Panc1 (cell line): ENCODE measurements around the gene TECR. TPM values are rescaled to one million over a fixed set of nuclear protein-coding genes. Genes with fewer than 3 reads are reported as not detected.

ENCODE experiments used
- ATAC-seq: fragments of 200-7000 bp; cut with Tn5 transposase; 2 replicates; pipeline ENCODE4 v1.9.1; 2020; ENCODE audit warnings: mild to moderate bottlenecking, moderate library complexity
- BruUV-seq: library from RNA; stranded (reverse); fragments of 400-500 nt; replicated peaks from 2 replicates; lab custom pipeline; 2021; lab: Mats Ljungman, UMichigan
- CTCF ChIA-PET: fragments of 300-600 bp; sonication (Branson Sonifier 250); formaldehyde crosslinking; loops from one replicate; lab custom pipeline; 2022; ENCODE audit warnings: antibody characterized with exemption; lab: Charles Lee
- POLR2A ChIA-PET: fragments of 300-600 bp; sonication (Branson Sonifier 250); formaldehyde crosslinking; loops from one replicate; lab custom pipeline; 2022; ENCODE audit warnings: antibody characterized with exemption; lab: Charles Lee
- DNase-seq: peaks from one replicate; pipeline ENCODE4 v3.0.0-alpha.2; 2010; ENCODE audit warnings: low read depth, low spot score
- H3K27ac ChIP-seq: 2 replicates; pipeline ENCODE4 v1.5.1; 2011; ENCODE audit warnings: mild to moderate bottlenecking, low read length, inconsistent platforms
- H3K27me3 ChIP-seq: fragments of 200-500 bp; sonication (Bioruptor generic); 2 replicates; pipeline ENCODE4 v1.6.0; 2014; ENCODE audit warnings: low read length, inconsistent platforms; ENCODE audit not compliant: control insufficient read depth, insufficient read depth
- H3K36me3 ChIP-seq: fragments of 200-500 bp; sonication (Bioruptor generic); 2 replicates; pipeline ENCODE4 v1.5.1; 2014; ENCODE audit warnings: inconsistent platforms, mild to moderate bottlenecking, low read length, moderate library complexity; ENCODE audit not compliant: control insufficient read depth, insufficient read depth
- H3K4me1 ChIP-seq: 2 replicates; pipeline ENCODE4 v1.5.1; 2011; ENCODE audit warnings: inconsistent platforms, mild to moderate bottlenecking, low read length, moderate library complexity; ENCODE audit not compliant: control insufficient read depth, insufficient read depth
- H3K4me3 ChIP-seq, 2 experiments: 2 replicates each; pipeline ENCODE4 v1.5.1; 2011 to 2012; ENCODE audit warnings: low read depth in 2 of 2, low read length in 2 of 2, mild to moderate bottlenecking in 2 of 2, inconsistent platforms in 1 of 2, moderate library complexity in 1 of 2
- H3K9me3 ChIP-seq: fragments of 200-500 bp; sonication (Bioruptor generic); 2 replicates; pipeline ENCODE4 v1.5.1; 2014; ENCODE audit warnings: low read depth, mild to moderate bottlenecking, inconsistent platforms, low read length, moderate library complexity; ENCODE audit not compliant: control insufficient read depth, insufficient read depth
- POLR2AphosphoS5 ChIP-seq: IDR thresholded peaks from 2 replicates; pipeline ENCODE4 v1.6.1; 2012; ENCODE audit warnings: mild to moderate bottlenecking, low read depth, low read length, moderate library complexity
- SIN3A ChIP-seq: IDR thresholded peaks from 2 replicates; pipeline ENCODE4 v1.6.1; 2012; ENCODE audit warnings: low read depth, mild to moderate bottlenecking, low read length, moderate library complexity, borderline replicate concordance; ENCODE audit not compliant: insufficient read depth
- TCF7L2 ChIP-seq: IDR thresholded peaks from 2 replicates; pipeline ENCODE4 v1.6.1; 2011; ENCODE audit warnings: mild to moderate bottlenecking, low read depth, low read length, inconsistent platforms
- in situ Hi-C: cut with HindIII; loops from 2 replicates; pipeline ENCODE4 v1.10.0; 2016; ENCODE audit warnings: low sequenced_read_pairs, low pct_unique_long_range_greater_than_20kb
- intact Hi-C: fragments of 100-400 bp; cut with micrococcal nuclease; formaldehyde crosslinking; loops from one replicate; pipeline ENCODE4 v1.10.0; 2022; ENCODE audit not compliant: unreplicated experiment
- total RNA-seq: library from RNA; stranded (reverse); gene quantifications from one replicate; pipeline ENCODE4 v1.2.1, GENCODE V29; 2021; ENCODE audit not compliant: unreplicated experiment
- TF ChIP-seq, protein P1 (sequence below), 2 experiments: IDR thresholded peaks; 2 replicates each; pipeline ENCODE4 v1.6.1; 2011 to 2012; ENCODE audit warnings: low read depth in 2 of 2, control low read depth in 1 of 2, low read length in 1 of 2, mild to moderate bottlenecking in 1 of 2, moderate library complexity in 1 of 2; ENCODE audit not compliant: insufficient read depth in 1 of 2
- TF ChIP-seq, protein P2 (sequence below): fragments of 450-650 bp; IDR thresholded peaks from 2 replicates; pipeline ENCODE4 v1.5.1; 2017; ENCODE audit warnings: mild to moderate bottlenecking

The TECR gene
- total RNA-seq, 1 experiment from 2014 or later = 233 TPM

DNA sequence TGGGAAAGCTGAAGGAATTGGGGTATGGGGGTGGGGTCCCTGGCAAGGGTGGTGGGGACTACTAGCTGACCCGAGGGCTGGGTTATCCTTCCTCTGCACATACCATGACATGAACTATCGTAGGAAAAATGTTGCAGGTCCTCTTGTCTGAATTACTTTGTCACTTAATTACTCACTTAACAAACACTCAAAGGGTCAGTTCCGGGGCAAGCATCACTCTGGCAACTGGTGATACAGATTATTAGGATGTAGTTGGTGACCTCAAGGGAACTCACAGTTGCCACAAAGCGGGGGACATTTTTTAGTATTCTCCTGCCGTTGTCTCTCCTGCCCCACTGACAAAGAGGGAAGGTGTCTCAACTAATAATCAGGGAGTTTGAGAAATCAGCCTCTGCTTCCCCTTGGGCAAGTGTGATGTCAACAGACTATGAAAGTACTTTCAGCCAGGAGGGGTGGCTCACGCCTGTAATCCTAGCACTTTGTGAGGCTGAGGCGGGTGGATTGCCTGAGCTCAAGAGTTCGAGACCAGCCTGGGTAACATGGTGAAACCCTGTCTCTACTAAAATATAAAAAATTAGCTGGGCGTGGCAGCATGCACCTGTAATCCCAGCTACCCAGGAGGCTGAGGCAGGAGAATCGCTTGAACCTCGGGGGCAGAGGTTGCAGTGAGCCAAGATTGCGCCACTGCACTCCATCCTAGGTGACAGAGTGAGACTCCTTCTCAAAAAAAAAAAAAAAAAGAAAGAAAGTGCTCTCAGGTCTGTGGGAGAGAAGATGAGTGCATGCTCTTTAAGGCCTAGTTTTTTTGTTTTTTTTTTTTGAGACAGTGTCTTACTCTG lies 21.5 kb upstream of the TECR start:
- Histone ChIP-seq H3K9me3 (no peaks in the 10 kb centered on the region), H3K27me3 (no peaks in the 10 kb centered on the region), H3K27ac (peak overlapping the region; percentile 39; the same call in 1 of the 2 replicates), H3K4me3 (peak overlapping the region in 1 of 2 experiments; percentile 6; a peak in 1 of 4 replicates), H3K36me3 (no peaks in the 10 kb centered on the region), H3K4me1 (peaks cover 12% of the 10 kb centered on the region)
- ATAC-seq (peak; percentile 53; the same call in 1 of the 2 replicates), DNase-seq (peak; percentile 73)
- ChIA-PET CTCF (no interaction called here), POLR2A (interaction anchor here (0.6 kb wide), 3 partner anchors 37 to 148 kb away, joined by 4 to 5 read pairs (median 4); no protein-coding TSS in a partner anchor)
- TF ChIP-seq SIN3A (no peak), TCF7L2 (no peak)
- TF ChIP-seq, protein P1, sequence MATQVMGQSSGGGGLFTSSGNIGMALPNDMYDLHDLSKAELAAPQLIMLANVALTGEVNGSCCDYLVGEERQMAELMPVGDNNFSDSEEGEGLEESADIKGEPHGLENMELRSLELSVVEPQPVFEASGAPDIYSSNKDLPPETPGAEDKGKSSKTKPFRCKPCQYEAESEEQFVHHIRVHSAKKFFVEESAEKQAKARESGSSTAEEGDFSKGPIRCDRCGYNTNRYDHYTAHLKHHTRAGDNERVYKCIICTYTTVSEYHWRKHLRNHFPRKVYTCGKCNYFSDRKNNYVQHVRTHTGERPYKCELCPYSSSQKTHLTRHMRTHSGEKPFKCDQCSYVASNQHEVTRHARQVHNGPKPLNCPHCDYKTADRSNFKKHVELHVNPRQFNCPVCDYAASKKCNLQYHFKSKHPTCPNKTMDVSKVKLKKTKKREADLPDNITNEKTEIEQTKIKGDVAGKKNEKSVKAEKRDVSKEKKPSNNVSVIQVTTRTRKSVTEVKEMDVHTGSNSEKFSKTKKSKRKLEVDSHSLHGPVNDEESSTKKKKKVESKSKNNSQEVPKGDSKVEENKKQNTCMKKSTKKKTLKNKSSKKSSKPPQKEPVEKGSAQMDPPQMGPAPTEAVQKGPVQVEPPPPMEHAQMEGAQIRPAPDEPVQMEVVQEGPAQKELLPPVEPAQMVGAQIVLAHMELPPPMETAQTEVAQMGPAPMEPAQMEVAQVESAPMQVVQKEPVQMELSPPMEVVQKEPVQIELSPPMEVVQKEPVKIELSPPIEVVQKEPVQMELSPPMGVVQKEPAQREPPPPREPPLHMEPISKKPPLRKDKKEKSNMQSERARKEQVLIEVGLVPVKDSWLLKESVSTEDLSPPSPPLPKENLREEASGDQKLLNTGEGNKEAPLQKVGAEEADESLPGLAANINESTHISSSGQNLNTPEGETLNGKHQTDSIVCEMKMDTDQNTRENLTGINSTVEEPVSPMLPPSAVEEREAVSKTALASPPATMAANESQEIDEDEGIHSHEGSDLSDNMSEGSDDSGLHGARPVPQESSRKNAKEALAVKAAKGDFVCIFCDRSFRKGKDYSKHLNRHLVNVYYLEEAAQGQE (IDR thresholded peaks at IDR 0.05; ENCODE audit: insufficient read depth in 1 of 2, low read depth in 2 of 2, low read length in 1 of 2) = no peak
- TF ChIP-seq, protein P2, sequence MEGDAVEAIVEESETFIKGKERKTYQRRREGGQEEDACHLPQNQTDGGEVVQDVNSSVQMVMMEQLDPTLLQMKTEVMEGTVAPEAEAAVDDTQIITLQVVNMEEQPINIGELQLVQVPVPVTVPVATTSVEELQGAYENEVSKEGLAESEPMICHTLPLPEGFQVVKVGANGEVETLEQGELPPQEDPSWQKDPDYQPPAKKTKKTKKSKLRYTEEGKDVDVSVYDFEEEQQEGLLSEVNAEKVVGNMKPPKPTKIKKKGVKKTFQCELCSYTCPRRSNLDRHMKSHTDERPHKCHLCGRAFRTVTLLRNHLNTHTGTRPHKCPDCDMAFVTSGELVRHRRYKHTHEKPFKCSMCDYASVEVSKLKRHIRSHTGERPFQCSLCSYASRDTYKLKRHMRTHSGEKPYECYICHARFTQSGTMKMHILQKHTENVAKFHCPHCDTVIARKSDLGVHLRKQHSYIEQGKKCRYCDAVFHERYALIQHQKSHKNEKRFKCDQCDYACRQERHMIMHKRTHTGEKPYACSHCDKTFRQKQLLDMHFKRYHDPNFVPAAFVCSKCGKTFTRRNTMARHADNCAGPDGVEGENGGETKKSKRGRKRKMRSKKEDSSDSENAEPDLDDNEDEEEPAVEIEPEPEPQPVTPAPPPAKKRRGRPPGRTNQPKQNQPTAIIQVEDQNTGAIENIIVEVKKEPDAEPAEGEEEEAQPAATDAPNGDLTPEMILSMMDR = no peak
- in situ Hi-C loops = no loop called here
- no TSS peak for BruUV-seq
- intact Hi-C loops = no loop called here

DNA sequence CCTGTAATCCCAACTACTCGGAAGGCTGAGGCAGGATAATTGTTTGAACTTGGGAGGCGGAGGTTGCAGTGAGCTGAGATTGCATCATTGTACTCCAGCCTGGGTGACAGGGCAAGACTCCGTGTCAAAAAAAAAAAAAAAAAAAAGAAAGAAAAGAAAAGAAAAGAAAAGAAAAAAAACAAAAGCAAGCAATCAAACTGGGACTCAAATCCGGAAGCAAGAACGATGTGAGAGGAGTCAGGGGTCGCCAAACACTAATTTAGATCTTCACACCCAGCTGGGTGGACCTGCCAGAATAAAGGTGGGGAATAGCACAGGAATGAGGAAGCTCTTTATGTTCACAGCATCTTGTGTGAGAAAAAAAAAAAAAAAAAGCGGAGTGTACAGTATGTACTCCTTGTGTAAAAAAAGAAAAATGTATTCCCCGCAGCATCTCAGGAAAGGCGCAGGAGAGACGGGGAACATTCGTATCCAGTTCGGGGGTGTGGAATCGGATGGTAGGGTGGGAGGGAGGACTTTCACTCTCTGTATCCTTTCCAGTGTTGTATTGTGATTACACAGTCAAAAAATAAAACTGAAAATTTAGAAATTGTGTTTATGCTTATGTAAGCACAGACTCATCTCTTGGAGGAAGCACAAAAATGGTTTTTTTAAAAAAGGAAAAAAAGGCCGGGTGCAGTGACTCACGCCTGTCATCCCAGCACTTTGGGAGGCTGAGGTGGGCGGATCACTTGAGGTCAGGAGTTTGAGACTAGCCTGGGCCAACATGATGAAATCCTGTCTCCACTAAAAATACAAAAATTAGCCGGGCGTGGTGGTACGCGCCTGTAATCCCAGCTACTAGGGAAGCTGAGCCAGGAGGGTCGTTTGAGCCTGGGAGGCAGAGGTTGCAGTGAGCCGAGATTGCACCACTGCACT lies 18.8 kb upstream of the TECR start:
- Histone ChIP-seq H3K27me3 (no peaks in the 10 kb centered on the region), H3K4me1 (peaks cover 32% of the 10 kb centered on the region), H3K27ac (peak overlapping the region; percentile 36; the same call in 1 of the 2 replicates), H3K36me3 (peaks cover 4% of the 10 kb centered on the region), H3K4me3 (no peak overlapping the region), H3K9me3 (no peaks in the 10 kb centered on the region)
- intact Hi-C loops = no loop called here
- no peak for ATAC-seq
- POLR2A ChIA-PET = interaction anchor here (0.5 to 0.7 kb wide), 5 partner anchors 13 to 1897 kb away, joined by 3 to 7 read pairs (median 4); no protein-coding TSS in a partner anchor
- no peak for DNase-seq
- CTCF ChIA-PET = no interaction called here
- BruUV-seq = no TSS peak
- in situ Hi-C loops = no loop called here
- TF ChIP-seq TCF7L2 = no peak
- no peak for TF ChIP-seq POLR2AphosphoS5
- TF ChIP-seq, protein P1 (IDR thresholded peaks at IDR 0.05; ENCODE audit: insufficient read depth in 1 of 2, low read depth in 2 of 2, low read length in 1 of 2) = no peak
- no peak for TF ChIP-seq SIN3A
- TF ChIP-seq, protein P2 = no peak
